Hypothalamus (tissue), 51 donors: Measurements from ENCODE around the gene GREB1.

Experiments
- DNase-seq, 51 donors: peaks; one replicate each; lab custom pipeline; 2025; lab: John Stamatoyannopoulos, UW

The GREB1 gene

GRCh38 chr2:11628675-11629074 lies 94.8 kb downstream of the GREB1 start:
- DNase-seq, result no peak

- no peak for DNase-seq
Observed at GRCh38 chr2:11629215-11629614, 95.4 kb downstream of the GREB1 start.

GRCh38 chr2:11629851-11630250 lies 96.0 kb downstream of the GREB1 start:
- DNase-seq, result no peak

- no peak for DNase-seq
Observed at GRCh38 chr2:11630855-11631254, 97.0 kb downstream of the GREB1 start.

GRCh38 chr2:11631462-11631861 lies 97.6 kb downstream of the GREB1 start:
- DNase-seq, result no peak

- no peak for DNase-seq
Observed at GRCh38 chr2:11633923-11634478, 100.2 kb downstream of the GREB1 start.

GRCh38 chr2:11634584-11634983 lies 100.7 kb downstream of the GREB1 start:
- DNase-seq, result no peak

GRCh38 chr2:11635141-11635540 lies 101.3 kb downstream of the GREB1 start:
- DNase-seq, result no peak

- DNase-seq, result no peak
Observed at GRCh38 chr2:11636593-11637295, 102.9 kb downstream of the GREB1 start.

GRCh38 chr2:11637546-11637945 lies 103.7 kb downstream of the GREB1 start:
- DNase-seq, result no peak

- DNase-seq, result no peak
Observed at GRCh38 chr2:11639503-11639902, 105.7 kb downstream of the GREB1 start.

GRCh38 chr2:11640132-11640531 lies 106.3 kb downstream of the GREB1 start:
- DNase-seq, result no peak

GRCh38 chr2:11642972-11643371 lies 109.1 kb downstream of the GREB1 start:
- no peak for DNase-seq

- DNase-seq, result no peak
Observed at GRCh38 chr2:11644293-11644692, 110.4 kb downstream of the GREB1 start.

GRCh38 chr2:11646530-11646929 lies 112.7 kb downstream of the GREB1 start:
- no peak for DNase-seq

- peak in 2 of 51 donors; percentile 20 to 35 for DNase-seq
Observed at GRCh38 chr2:11647834-11648600, 114.2 kb downstream of the GREB1 start.

GRCh38 chr2:11649093-11649492 lies 115.2 kb downstream of the GREB1 start:
- no peak for DNase-seq

GRCh38 chr2:11651856-11652548 lies 118.2 kb downstream of the GREB1 start:
- DNase-seq, result no peak

GRCh38 chr2:11652553-11652952 lies 118.7 kb downstream of the GREB1 start:
- peak in 13 of 51 donors; percentile 3 to 69 (median 45) for DNase-seq

- DNase-seq, result no peak
Observed at GRCh38 chr2:11655495-11655894, 121.7 kb downstream of the GREB1 start.

- DNase-seq, result no peak
Observed at GRCh38 chr2:11656252-11656651, 122.4 kb downstream of the GREB1 start.
